Hippocampal formation (tissue), 2 donors: ENCODE results near the gene HHIP.

Experiments used
- DNase-seq, 2 donors: peaks; one replicate each; lab custom pipeline; 2025; lab: John Stamatoyannopoulos, UW

Gene HHIP

GRCh38 chr4:144645631-144646522 is at the start of gene HHIP:
Gene HHIP (plus strand): TSS chr4:144646156. CDS start chr4:144646676, 520 bp downstream.
- peak; percentile 77 to 78 for DNase-seq

GRCh38 chr4:144597171-144597570 is 48.8 kb upstream of the HHIP start:
- DNase-seq = no peak

- DNase-seq = no peak
Measured at GRCh38 chr4:144599621-144600020, 46.3 kb upstream of the HHIP start.

GRCh38 chr4:144611850-144612249 is 34.1 kb upstream of the HHIP start:
- peak; percentile 5 to 7 for DNase-seq

- DNase-seq = no peak
Measured at GRCh38 chr4:144614850-144615585, 30.9 kb upstream of the HHIP start.

GRCh38 chr4:144621681-144622080 is 24.3 kb upstream of the HHIP start:
- DNase-seq = no peak

GRCh38 chr4:144627663-144628076 is 18.3 kb upstream of the HHIP start:
- no peak for DNase-seq

GRCh38 chr4:144633215-144633614 is 12.7 kb upstream of the HHIP start:
- no peak for DNase-seq

GRCh38 chr4:144634978-144635747 is 10.8 kb upstream of the HHIP start:
- DNase-seq = no peak

GRCh38 chr4:144644368-144645101 is 1.4 kb upstream of the HHIP start:
- no peak for DNase-seq

- peak in 1 of 2 donors; percentile 40 for DNase-seq
Measured at GRCh38 chr4:144645102-144645630, 790 bp upstream of the HHIP start.

GRCh38 chr4:144646523-144647094 is 653 bp downstream of the HHIP start:
- DNase-seq = peak; percentile 31 to 64

GRCh38 chr4:144647095-144647561 is 1.2 kb downstream of the HHIP start:
- DNase-seq = peak in 1 of 2 donors; percentile 59

GRCh38 chr4:144647590-144647989 is 1.6 kb downstream of the HHIP start:
- no peak for DNase-seq

- DNase-seq = peak; percentile 28 to 55
Measured at GRCh38 chr4:144648042-144648441, 2.1 kb downstream of the HHIP start.

GRCh38 chr4:144649646-144650045 is 3.7 kb downstream of the HHIP start:
- peak in 1 of 2 donors; percentile 47 for DNase-seq

- DNase-seq = peak in 1 of 2 donors; percentile 35
Measured at GRCh38 chr4:144650311-144651005, 4.5 kb downstream of the HHIP start.

GRCh38 chr4:144653781-144654545 is 8.0 kb downstream of the HHIP start:
- no peak for DNase-seq

GRCh38 chr4:144655491-144655890 is 9.5 kb downstream of the HHIP start:
- no peak for DNase-seq
